SK-N-SH treated with all-trans-retinoic acid at 6 μM for 48 hours (cell line): ENCODE results near the gene SH2D1B.

Experiments used
- ARNTL ChIP-seq: fragments of 450-650 bp; formaldehyde crosslinking; IDR thresholded peaks from 2 replicates; pipeline ENCODE4 v1.5.0; 2020; ENCODE audit warnings: low read depth, mild to moderate bottlenecking, moderate library complexity, borderline replicate concordance
- CREB5 ChIP-seq: fragments of 250-450 bp; sonication (Bioruptor Pico); IDR thresholded peaks from 2 replicates; pipeline ENCODE4 v1.5.1; 2020; ENCODE audit warnings: low read depth, mild to moderate bottlenecking, moderate library complexity
- ISL1 ChIP-seq: fragments of 250-450 bp; sonication (Bioruptor Pico); IDR thresholded peaks from 2 replicates; pipeline ENCODE4 v2.1.2; 2022; ENCODE audit warnings: mild to moderate bottlenecking, moderate library complexity
- PATZ1 ChIP-seq: fragments of 250-450 bp; sonication (Bioruptor Pico); IDR thresholded peaks from 2 replicates; pipeline ENCODE4 v1.8.0; 2020; ENCODE audit warnings: mild to moderate bottlenecking, moderate library complexity, borderline replicate concordance
- POU6F1 ChIP-seq: fragments of 250-450 bp; sonication (Bioruptor Pico); IDR thresholded peaks from 2 replicates; pipeline ENCODE4 v1.8.0; 2021; ENCODE audit warnings: low read depth, mild to moderate bottlenecking, moderate library complexity, borderline replicate concordance
- RARB ChIP-seq: fragments of 250-450 bp; sonication (Bioruptor Pico); IDR thresholded peaks from 2 replicates; pipeline ENCODE4 v1.8.0; 2021; ENCODE audit warnings: mild to moderate bottlenecking, moderate library complexity
- TCF4 ChIP-seq: fragments of 250-450 bp; sonication (Bioruptor Pico); IDR thresholded peaks from 2 replicates; pipeline ENCODE4 v1.8.0; 2021; ENCODE audit warnings: mild to moderate bottlenecking, moderate library complexity, borderline replicate concordance
- TOX ChIP-seq: fragments of 250-450 bp; sonication (Bioruptor Pico); IDR thresholded peaks from 2 replicates; pipeline ENCODE4 v1.8.0; 2021; ENCODE audit warnings: mild to moderate bottlenecking, moderate library complexity, borderline replicate concordance
- ZC3H10 ChIP-seq: fragments of 250-450 bp; sonication (Bioruptor Pico); IDR thresholded peaks from 2 replicates; pipeline ENCODE4 v1.5.1; 2021; ENCODE audit warnings: mild to moderate bottlenecking, moderate library complexity
- ZFP3 ChIP-seq: fragments of 250-450 bp; sonication (Bioruptor Pico); IDR thresholded peaks from 2 replicates; pipeline ENCODE4 v1.5.0; 2020; ENCODE audit warnings: mild to moderate bottlenecking, moderate library complexity
- ZFP30 ChIP-seq: fragments of 450-650 bp; formaldehyde crosslinking; IDR thresholded peaks from 2 replicates; pipeline ENCODE4 v1.5.0; 2022; ENCODE audit warnings: mild to moderate bottlenecking, moderate library complexity
- ZNF565 ChIP-seq: fragments of 450-650 bp; formaldehyde crosslinking; conservative IDR thresholded peaks from 2 replicates; pipeline ENCODE4 v1.5.0; 2020; ENCODE audit warnings: low read depth, mild to moderate bottlenecking, moderate library complexity
- ZNF70 ChIP-seq: fragments of 450-650 bp; formaldehyde crosslinking; IDR thresholded peaks from 2 replicates; pipeline ENCODE4 v1.5.0; 2020; ENCODE audit warnings: mild to moderate bottlenecking, moderate library complexity
- TF ChIP-seq, protein P1 (sequence below): fragments of 250-450 bp; sonication (Bioruptor Pico); IDR thresholded peaks from 2 replicates; pipeline ENCODE4 v1.5.1; 2021; ENCODE audit warnings: mild to moderate bottlenecking, moderate library complexity

- TF ChIP-seq RARB (CRISPR knock-in tag) (no peak), TOX (CRISPR knock-in tag) (no peak), ZFP3 (no peak), PATZ1 (CRISPR knock-in tag) (no peak), TCF4 (CRISPR knock-in tag) (no peak), ISL1 (CRISPR knock-in tag) (no peak), ZNF565 (CRISPR knock-in tag) (no peak), POU6F1 (CRISPR knock-in tag) (no peak), ARNTL (no peak), ZC3H10 (CRISPR knock-in tag) (no peak), ZNF70 (CRISPR knock-in tag) (no peak), ZFP30 (CRISPR knock-in tag) (no peak), CREB5 (CRISPR knock-in tag) (no peak)
- TF ChIP-seq, protein P1, sequence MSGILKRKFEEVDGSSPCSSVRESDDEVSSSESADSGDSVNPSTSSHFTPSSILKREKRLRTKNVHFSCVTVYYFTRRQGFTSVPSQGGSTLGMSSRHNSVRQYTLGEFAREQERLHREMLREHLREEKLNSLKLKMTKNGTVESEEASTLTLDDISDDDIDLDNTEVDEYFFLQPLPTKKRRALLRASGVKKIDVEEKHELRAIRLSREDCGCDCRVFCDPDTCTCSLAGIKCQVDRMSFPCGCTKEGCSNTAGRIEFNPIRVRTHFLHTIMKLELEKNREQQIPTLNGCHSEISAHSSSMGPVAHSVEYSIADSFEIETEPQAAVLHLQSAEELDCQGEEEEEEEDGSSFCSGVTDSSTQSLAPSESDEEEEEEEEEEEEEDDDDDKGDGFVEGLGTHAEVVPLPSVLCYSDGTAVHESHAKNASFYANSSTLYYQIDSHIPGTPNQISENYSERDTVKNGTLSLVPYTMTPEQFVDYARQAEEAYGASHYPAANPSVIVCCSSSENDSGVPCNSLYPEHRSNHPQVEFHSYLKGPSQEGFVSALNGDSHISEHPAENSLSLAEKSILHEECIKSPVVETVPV (CRISPR knock-in tag) = no peak
Measured at GRCh38 chr1:162404550-162405160, 7.3 kb downstream of the SH2D1B start.
